K562 (cell line): ENCODE measurements around the gene PLEKHH3. TPM values are rescaled to one million over a fixed set of nuclear protein-coding genes. Genes with fewer than 3 reads are reported as not detected.
A peak's percentile ranks its signal among the peaks of the same experiment; 100 is the strongest.

Source experiments
- ATF1 ChIP-seq, 2 experiments: fragments of 450-650 bp in 1 of 2; IDR thresholded peaks; 2 replicates each; pipeline ENCODE4 v1.6.1; 2016; ENCODE audit warnings: missing compliant biosample characterization in 1 of 2, missing genetic modification characterization in 1 of 2
- ATF6 ChIP-seq: sonication (generic); formaldehyde crosslinking; IDR thresholded peaks from 2 replicates; pipeline ENCODE4 v1.4.0; 2020; ENCODE audit warnings: mild to moderate bottlenecking, missing genetic modification reagents
- BMI1 ChIP-seq: fragments of 150-350 bp; IDR thresholded peaks from 2 replicates; pipeline ENCODE4 v1.6.1; 2014; ENCODE audit warnings: low read length
- CHCHD3 ChIP-seq: fragments of 250-450 bp; sonication (Bioruptor Pico); IDR thresholded peaks from 2 replicates; pipeline ENCODE4 v2.1.2; 2022; ENCODE audit warnings: mild to moderate bottlenecking
- DMBX1 ChIP-seq: fragments of 250-450 bp; sonication (Bioruptor Pico); IDR thresholded peaks from 2 replicates; pipeline ENCODE4 v1.8.0; 2022; ENCODE audit warnings: inconsistent platforms, mild to moderate bottlenecking, moderate library complexity, borderline replicate concordance
- ELF1 ChIP-seq: fragments of 200-800 bp; sonication (Bioruptor generic); IDR thresholded peaks from 2 replicates; pipeline ENCODE4 v1.6.1; 2016; ENCODE audit warnings: missing genetic modification characterization, missing compliant biosample characterization
- EZH2 ChIP-seq: IDR thresholded peaks from 2 replicates; pipeline ENCODE4 v1.6.1; 2012; ENCODE audit warnings: low read depth, mild to moderate bottlenecking, inconsistent platforms, low read length, borderline replicate concordance
- FIP1L1 ChIP-seq: fragments of 200-400 bp; formaldehyde crosslinking; IDR thresholded peaks from 2 replicates; pipeline ENCODE4 v1.6.1; 2018; ENCODE audit warnings: mild to moderate bottlenecking, low read depth, low read length; ENCODE audit not compliant: poor library complexity, severe bottlenecking
- FOXA3 ChIP-seq, 2 experiments: fragments of 450-650 bp in 1 of 2; sonication (generic) in 1 of 2; formaldehyde crosslinking; IDR thresholded peaks in 1 of 2; conservative IDR thresholded peaks in 1 of 2; 2 replicates each; pipeline versions ENCODE4 v1.4.0 to v1.8.0; 2020 to 2022; ENCODE audit warnings: mild to moderate bottlenecking in 2 of 2, missing genetic modification reagents in 1 of 2
- GATAD2B ChIP-seq: fragments of 450-650 bp; IDR thresholded peaks from 2 replicates; pipeline ENCODE4 v1.6.1; 2017; ENCODE audit warnings: mild to moderate bottlenecking, borderline replicate concordance
- HBP1 ChIP-seq: fragments of 450-650 bp; formaldehyde crosslinking; IDR thresholded peaks from 2 replicates; pipeline ENCODE4 v1.4.0; 2022; ENCODE audit warnings: missing genetic modification characterization
- PATZ1 ChIP-seq: fragments of 250-450 bp; sonication (Bioruptor Pico); IDR thresholded peaks from 2 replicates; pipeline ENCODE4 v1.5.0; 2020; ENCODE audit warnings: mild to moderate bottlenecking, borderline replicate concordance
- PCBP2 ChIP-seq: fragments of 200-400 bp; formaldehyde crosslinking; IDR thresholded peaks from 2 replicates; pipeline ENCODE4 v1.6.1; 2018; ENCODE audit warnings: low read length, low read depth, mild to moderate bottlenecking, moderate library complexity; ENCODE audit not compliant: poor library complexity, severe bottlenecking
- POLR2H ChIP-seq: IDR thresholded peaks from 2 replicates; pipeline ENCODE4 v1.6.1; 2016; ENCODE audit warnings: missing genetic modification characterization, low read depth, mild to moderate bottlenecking, control low read depth, missing compliant biosample characterization, moderate library complexity
- RBM14 ChIP-seq: fragments of 200-400 bp; formaldehyde crosslinking; IDR thresholded peaks from 2 replicates; pipeline ENCODE4 v1.6.1; 2018; ENCODE audit warnings: low read depth, mild to moderate bottlenecking, low read length, moderate library complexity, borderline replicate concordance; ENCODE audit not compliant: insufficient read depth
- ZBTB7A ChIP-seq: IDR thresholded peaks from 2 replicates; pipeline ENCODE4 v1.6.1; 2011; ENCODE audit warnings: low read depth, mild to moderate bottlenecking, low read length, moderate library complexity, borderline replicate concordance; ENCODE audit not compliant: control insufficient read depth
- ZNF449 ChIP-seq: fragments of 250-450 bp; sonication (Bioruptor Pico); IDR thresholded peaks from 2 replicates; pipeline ENCODE4 v1.8.0; 2022; ENCODE audit warnings: moderate library complexity, mild to moderate bottlenecking, inconsistent platforms
- ZNF583 ChIP-seq: fragments of 250-450 bp; sonication (Bioruptor Pico); IDR thresholded peaks from 2 replicates; pipeline ENCODE4 v1.4.0; 2020
- ZNF707 ChIP-seq: fragments of 250-450 bp; sonication (Bioruptor Pico); conservative IDR thresholded peaks from 2 replicates; pipeline ENCODE4 v1.8.0; 2022; ENCODE audit warnings: inconsistent platforms, mild to moderate bottlenecking, moderate library complexity
- ZNF717 ChIP-seq: fragments of 250-450 bp; sonication (Bioruptor Pico); IDR thresholded peaks from 2 replicates; pipeline ENCODE4 v1.5.0; 2021
- polyA plus RNA-seq, 8 experiments: library from polyadenylated mRNA; depleted of rRNA in 4 of 8; stranded (reverse) in 5 of 8; unstranded in 3 of 8; fragments of >200 nt; fragmentation: Nextera tagmentation in 2 of 8; fragmentation: Illumina TruSeq in 1 of 8; extraction: Ambion mirVana in 2 of 8; extraction: Trizol in 1 of 8; gene quantifications; 2 replicates each; pipeline versions ENCODE4 v1.2.1 to v1.2.3, GENCODE V29; 2011 to 2014; ENCODE audit warnings: inconsistent platforms in 1 of 8, missing spikeins in 1 of 8
- total RNA-seq, 7 experiments: library from RNA; depleted of rRNA in 6 of 7; stranded (reverse); fragments of >200 nt in 6 of 7; fragmentation: Illumina TruSeq in 2 of 7; extraction: Trizol in 2 of 7; gene quantifications; 2 replicates each; pipeline versions ENCODE4 v1.2.1 to v1.2.3, GENCODE V29; 2011 to 2021; ENCODE audit warnings: low replicate concordance in 1 of 7

PLEKHH3 gene
- total and polyA plus RNA-seq, 9 of the 15 experiments (the other 6 are each of a cell fraction or from before 2014, with no cell fraction given) = 0.58 to 34.5 (median 5.0) TPM

- TF ChIP-seq PATZ1 (CRISPR knock-in tag) (0 out of 2 replicates have a peak, but pooled peaks have one; percentile 23), BMI1 (peak; percentile 54; the same call in 1 of the 2 replicates), ZBTB7A (peak; percentile 94), POLR2H (tag) (no peak), GATAD2B (peak; percentile 97), RBM14 (no peak), CHCHD3 (0 out of 2 replicates have a peak, but pooled peaks have one; percentile 39), HBP1 (CRISPR knock-in tag) (peak; percentile 97), ZNF717 (CRISPR knock-in tag) (no peak), ZNF449 (CRISPR knock-in tag) (peak; percentile 85), ELF1 (tag) (no peak; the same call in 1 of the 2 replicates), ZNF583 (CRISPR knock-in tag) (peak; percentile 84; the same call in 1 of the 2 replicates), ATF6 (CRISPR knock-in tag) (no peak), ZNF707 (CRISPR knock-in tag) (no peak), EZH2 (peak; percentile 99), FOXA3 (CRISPR knock-in tag; conservative IDR thresholded peaks at IDR 0.05 in 1 of 2, IDR thresholded peaks at IDR 0.05 in 1 of 2) (peak; percentile 87 to 93), DMBX1 (CRISPR knock-in tag) (peak; percentile 98), PCBP2 (no peak), FIP1L1 (no peak), ATF1 (CRISPR knock-in tag; IDR thresholded peaks at IDR 0.05) (no peak), ATF1 (tag; IDR thresholded peaks at IDR 0.05) (peak; percentile 81)
Measured at GRCh38 chr17:42698736-42699414, 22.1 kb upstream of the PLEKHH3 start (continued).
